NCI-H748 treated with DMSO at 0.1 percent for 48 hours (cell line): Measurements from ENCODE around the gene AP2A2.

ENCODE experiments used
- DNase-seq: peaks from one replicate; lab custom pipeline; 2025; lab: John Stamatoyannopoulos, UW

The AP2A2 gene

GRCh38 chr11:996681-997080, 71.0 kb downstream of the AP2A2 start:
- DNase-seq: no peak

DNA sequence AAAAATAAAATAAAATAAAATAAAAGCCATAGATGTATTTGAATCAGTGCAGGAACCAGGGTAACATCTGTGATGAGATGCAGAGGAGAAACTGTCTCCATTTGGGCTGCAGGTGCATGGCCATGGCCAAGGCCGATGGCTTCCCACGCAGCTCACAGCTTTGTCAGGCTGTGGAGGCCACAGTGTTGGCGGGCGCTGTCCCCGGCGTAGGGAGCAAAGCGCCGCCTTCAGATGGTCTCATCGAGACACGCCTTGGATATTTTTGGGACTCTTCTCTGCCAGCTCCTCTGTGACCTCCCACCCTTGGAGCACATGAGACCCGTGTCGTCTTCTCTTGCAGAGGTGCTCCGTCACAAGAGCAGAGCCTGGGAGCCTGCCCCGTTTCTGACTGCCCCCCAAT, 72.2 kb downstream of the AP2A2 start:
- no peak for DNase-seq

- no peak for DNase-seq
These were observed 73.3 kb downstream of the AP2A2 start for GRCh38 chr11:999009-999408.

GRCh38 chr11:1000357-1001278, 74.9 kb downstream of the AP2A2 start:
- no peak for DNase-seq

- DNase-seq: no peak
These were observed 76.1 kb downstream of the AP2A2 start for GRCh38 chr11:1001617-1002405.

GRCh38 chr11:1002406-1002984, 76.8 kb downstream of the AP2A2 start:
- no peak for DNase-seq

- DNase-seq: no peak
These were observed 77.5 kb downstream of the AP2A2 start for GRCh38 chr11:1003159-1003558.

DNA sequence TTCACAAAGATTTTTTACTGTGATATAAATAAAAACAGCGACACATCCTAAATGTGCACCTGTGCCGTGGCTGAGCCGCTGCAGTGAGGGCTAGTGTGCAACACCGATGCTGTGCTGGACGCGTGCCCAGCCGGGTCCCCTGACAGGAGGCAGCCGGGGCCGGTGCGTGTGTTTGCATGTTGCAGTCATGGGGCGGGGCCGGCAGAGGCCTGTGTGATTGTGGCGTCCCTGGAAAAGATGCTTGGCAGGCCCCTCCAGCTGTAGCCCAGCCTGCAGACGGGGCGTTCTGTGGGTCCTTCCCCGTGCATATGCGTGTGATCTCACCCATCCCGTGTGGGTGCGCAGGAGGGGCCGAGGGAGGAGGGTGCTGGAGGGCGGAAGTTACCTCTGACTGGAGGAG, 80.3 kb downstream of the AP2A2 start:
- DNase-seq: no peak

DNA sequence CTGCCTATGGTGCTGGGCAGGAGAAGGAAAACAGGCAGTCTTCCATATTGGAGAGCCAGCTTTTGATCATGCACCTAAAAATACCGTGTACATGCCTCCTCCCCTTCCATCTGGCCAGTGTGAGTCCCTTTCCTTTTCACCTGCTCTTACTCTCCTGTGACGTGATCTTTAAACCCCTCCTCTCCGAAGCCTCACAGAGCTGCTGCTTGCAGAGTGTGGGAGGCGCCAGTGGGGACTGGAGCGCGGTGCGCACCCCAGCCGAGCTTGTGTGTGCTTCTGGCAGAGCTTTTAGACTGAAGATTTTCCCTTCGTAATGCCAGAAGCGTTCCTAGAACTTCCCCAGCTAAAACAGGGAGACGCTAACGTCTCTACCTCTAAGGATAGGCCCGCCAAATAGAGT, 81.1 kb downstream of the AP2A2 start:
- DNase-seq: no peak

- DNase-seq: no peak
These were observed 81.6 kb downstream of the AP2A2 start for GRCh38 chr11:1007279-1007678.

- no peak for DNase-seq
These were observed 82.5 kb downstream of the AP2A2 start for GRCh38 chr11:1008001-1008802.

DNA sequence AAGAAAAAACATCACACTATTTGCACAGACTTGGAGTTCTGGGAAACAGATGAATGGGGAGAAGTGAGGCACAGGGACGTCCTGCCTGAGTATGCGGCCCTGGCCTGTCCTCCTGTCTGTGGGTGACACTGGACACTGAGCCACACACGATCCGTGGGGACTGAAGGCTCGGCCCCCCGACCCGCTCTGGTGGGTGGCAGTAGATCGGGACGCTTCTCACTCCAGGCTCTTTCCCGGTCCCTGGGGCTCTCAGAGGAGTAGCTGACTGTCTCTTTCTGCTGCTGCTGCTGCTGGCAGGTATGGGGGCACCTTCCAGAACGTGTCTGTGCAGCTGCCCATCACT, 83.1 kb downstream of the AP2A2 start:
- DNase-seq: no peak

DNA sequence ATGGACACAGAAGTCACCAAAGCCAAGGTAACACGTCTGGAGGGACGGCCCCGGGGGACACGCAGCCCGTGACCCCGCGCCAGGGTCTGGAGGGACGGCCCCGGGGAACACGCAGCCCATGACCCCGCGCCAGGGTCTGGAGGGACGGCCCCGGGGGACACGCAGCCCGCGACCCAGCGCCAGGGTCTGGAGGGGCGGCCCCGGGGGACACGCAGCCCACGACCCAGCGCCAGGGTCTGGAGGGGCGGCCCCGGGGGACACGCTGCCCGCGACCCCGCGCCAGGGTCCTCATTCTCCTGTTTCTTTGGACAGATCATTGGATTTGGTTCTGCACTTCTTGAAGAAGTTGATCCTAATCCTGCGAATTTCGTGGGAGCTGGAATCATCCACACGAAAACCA, 83.7 kb downstream of the AP2A2 start:
- no peak for DNase-seq

GRCh38 chr11:1009991-1010390, 84.3 kb downstream of the AP2A2 start:
- no peak for DNase-seq

DNA sequence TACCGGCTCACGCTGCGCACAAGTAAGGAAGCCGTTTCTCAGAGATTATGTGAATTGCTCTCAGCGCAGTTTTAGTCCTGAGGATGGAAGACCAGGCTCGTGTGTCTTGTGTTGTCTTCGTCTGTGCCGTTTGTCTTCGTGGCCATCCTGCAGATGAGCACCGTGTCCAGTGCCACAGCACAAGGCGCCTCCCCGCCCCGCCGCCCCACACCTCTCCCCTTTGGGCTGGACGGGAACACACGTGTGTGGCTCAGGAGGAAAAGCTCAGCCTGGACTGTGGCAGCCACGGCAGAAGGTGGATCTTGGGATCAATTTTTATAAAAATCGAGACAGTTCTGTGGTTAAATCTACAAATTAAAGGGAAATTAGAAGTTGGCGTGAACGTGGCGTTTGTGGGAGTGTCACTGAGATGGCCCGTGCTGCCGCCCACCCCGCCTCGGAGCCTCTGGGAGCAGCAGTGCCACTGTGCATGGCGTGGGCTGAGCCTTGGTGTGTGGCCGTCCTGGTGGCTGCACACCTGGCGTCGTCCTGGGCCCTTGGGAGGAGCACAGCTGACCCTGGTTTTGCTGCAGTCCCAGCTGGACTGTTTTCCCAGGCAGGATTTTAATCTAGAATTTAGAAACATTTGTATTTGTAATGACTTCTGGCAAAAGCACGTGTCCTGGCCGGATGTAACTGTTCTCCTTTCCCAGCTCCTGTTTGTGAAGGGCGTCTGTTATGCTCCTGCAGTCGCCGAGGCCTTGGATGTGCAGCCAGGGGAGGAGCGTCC, 85.1 kb downstream of the AP2A2 start:
- DNase-seq: no peak

DNA sequence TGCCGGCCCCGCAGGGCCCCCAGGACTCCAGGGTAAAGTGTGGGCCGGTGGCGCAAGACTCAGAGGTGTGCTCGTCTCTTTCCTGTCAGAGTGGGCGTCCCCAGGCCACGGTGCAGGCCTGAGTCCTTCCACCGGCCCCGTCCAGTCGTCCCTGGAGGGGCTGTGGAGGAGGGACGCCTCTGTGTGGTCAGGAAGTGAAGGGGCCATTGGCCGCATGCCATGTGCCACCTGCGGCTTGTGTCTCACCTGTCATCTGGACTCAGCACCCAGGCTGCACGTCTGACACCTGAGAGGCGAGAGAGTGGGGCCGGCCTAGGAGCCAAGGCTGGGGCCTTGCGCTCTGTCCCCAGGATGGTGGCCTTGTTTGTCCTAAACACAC, 85.6 kb downstream of the AP2A2 start:
- no peak for DNase-seq

DNA sequence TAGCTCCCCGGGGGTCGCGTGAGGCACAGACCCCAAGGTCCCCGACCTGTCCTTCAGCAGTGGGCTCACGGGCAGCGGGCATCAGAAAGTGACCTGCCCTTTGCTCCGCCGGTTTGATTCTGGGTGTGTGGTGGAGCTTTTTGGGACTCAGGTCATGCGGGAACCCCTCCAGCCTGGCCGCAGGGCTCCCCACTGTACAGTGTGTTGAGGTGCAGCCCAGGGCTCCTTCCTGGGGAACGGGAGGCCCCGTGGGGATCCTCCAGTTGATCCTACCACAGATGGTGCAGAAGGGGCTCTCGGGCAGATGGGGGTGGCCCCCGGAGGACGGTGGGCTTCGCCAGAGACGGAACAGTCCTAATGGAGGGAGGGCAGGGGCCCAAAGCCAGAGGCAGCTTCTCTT, 86.6 kb downstream of the AP2A2 start:
- no peak for DNase-seq

- no peak for DNase-seq
These were observed 87.3 kb downstream of the AP2A2 start for GRCh38 chr11:1012740-1013630.

GRCh38 chr11:1013631-1013935, 87.9 kb downstream of the AP2A2 start:
- no peak for DNase-seq

GRCh38 chr11:1014276-1014675, 88.6 kb downstream of the AP2A2 start:
- DNase-seq: no peak

- DNase-seq: no peak
These were observed 89.4 kb downstream of the AP2A2 start for GRCh38 chr11:1015064-1015463.
